ENCODE data around the gene ATF6.

Gene ATF6

DNA sequence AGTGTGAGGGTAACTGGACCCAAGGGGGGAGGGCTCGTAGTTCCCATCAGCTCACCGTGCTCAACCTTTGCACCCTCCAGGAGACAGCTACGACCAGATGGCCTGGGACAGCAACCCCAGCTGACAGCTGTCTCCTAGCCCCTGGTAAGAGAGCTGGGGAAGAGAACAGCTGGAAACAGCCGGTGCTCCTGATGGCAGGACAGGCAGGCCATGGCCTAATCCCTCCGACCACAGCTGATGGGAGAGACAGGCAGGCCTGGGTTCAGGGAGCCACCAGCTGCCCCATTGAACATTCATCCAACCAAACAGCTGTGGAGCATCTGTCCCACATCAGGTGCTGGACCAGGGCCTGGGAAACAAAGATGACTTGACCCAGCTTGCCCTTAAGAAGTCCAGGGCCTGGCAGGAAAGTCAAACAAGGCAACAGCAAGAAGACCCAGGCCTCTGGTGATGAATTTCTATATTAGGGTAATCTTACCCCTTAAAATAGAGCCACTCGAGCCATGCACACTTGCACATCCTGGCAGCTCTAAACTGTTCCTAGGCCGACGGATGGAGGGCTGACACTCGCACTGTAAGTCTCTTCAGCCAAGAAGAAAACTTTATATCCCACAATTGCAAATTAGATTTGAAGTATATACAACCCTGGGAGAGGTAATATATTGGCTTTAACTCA lies 245.4 kb downstream of the ATF6 start:
- H3K4me3 ChIP-seq (ENCODE audit: low read depth, low read length), result no peak overlapping the region
- H3K9me3 ChIP-seq (ENCODE audit: severe bottlenecking), result peaks cover 11% of the 10 kb centered on the region
- H3K27me3 ChIP-seq (ENCODE audit: insufficient read depth, low read depth, severe bottlenecking), result peaks cover 100% of the 10 kb centered on the region
- no peak for DNase-seq
- H3K27ac ChIP-seq, result no peak overlapping the region
- H3K36me3 ChIP-seq, result no peaks in the 10 kb centered on the region
- TF ChIP-seq, protein P1, sequence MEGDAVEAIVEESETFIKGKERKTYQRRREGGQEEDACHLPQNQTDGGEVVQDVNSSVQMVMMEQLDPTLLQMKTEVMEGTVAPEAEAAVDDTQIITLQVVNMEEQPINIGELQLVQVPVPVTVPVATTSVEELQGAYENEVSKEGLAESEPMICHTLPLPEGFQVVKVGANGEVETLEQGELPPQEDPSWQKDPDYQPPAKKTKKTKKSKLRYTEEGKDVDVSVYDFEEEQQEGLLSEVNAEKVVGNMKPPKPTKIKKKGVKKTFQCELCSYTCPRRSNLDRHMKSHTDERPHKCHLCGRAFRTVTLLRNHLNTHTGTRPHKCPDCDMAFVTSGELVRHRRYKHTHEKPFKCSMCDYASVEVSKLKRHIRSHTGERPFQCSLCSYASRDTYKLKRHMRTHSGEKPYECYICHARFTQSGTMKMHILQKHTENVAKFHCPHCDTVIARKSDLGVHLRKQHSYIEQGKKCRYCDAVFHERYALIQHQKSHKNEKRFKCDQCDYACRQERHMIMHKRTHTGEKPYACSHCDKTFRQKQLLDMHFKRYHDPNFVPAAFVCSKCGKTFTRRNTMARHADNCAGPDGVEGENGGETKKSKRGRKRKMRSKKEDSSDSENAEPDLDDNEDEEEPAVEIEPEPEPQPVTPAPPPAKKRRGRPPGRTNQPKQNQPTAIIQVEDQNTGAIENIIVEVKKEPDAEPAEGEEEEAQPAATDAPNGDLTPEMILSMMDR (IDR thresholded peaks at IDR 0.05; ENCODE audit: low read depth, low read length), result no peak

DNA sequence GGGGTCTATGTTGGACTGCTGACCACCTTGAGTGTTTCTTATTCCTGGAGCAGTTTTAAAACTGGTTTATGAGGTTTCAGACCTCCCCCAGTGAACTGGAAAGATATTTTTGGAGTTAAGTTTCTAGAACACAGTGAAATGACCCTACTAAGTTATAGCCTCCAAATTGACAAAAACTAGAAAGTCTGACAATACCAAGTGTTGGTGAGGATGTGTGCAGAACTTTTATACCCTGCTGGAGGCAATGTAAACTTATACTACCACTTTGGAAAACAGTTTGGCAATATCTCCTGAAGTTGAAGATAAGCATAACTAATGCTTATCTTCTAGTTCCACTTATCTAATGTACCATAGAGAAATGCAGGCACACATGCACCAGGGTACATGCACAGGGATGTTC lies 247.2 kb downstream of the ATF6 start:
- no peak for DNase-seq
- TF ChIP-seq, protein P1 (IDR thresholded peaks at IDR 0.05; ENCODE audit: low read depth, low read length), result no peak
- Histone ChIP-seq H3K27me3 (ENCODE audit: insufficient read depth, low read depth, severe bottlenecking) (peaks cover 99% of the 10 kb centered on the region), H3K4me3 (ENCODE audit: low read depth, low read length) (no peak overlapping the region), H3K27ac (no peak overlapping the region), H3K9me3 (ENCODE audit: severe bottlenecking) (peaks cover 11% of the 10 kb centered on the region), H3K36me3 (no peaks in the 10 kb centered on the region)
